ENCODE measurements around the gene ELP1. TPM values are rescaled to one million over a fixed set of nuclear protein-coding genes. Genes with fewer than 3 reads are reported as not detected.

The ELP1 gene
- total RNA-seq, 2 donors from 2014 or later, result 11.8 to 21.6 TPM

- no peaks in the 10 kb centered on the region for H3K27me3 ChIP-seq
- no peak overlapping the region for H3K4me3 ChIP-seq
- intact Hi-C loops (cut with DNase I), result no loop called here
- no peak overlapping the region for H3K27ac ChIP-seq
- H3K4me1 ChIP-seq, result no peaks in the 10 kb centered on the region
- no peaks in the 10 kb centered on the region for H3K9me3 ChIP-seq
- H3K9ac ChIP-seq (ENCODE audit: low read depth in 2 of 2, low read length in 2 of 2), result no peak overlapping the region
- TF ChIP-seq CTCF (IDR thresholded peaks at IDR 0.05), result no peak
- DNase-seq, result no peak
- no peaks in the 10 kb centered on the region for H3K36me3 ChIP-seq
Measured at GRCh38 chr9:108864446-108864845, 69.5 kb downstream of the ELP1 start.

- intact Hi-C loops (cut with DNase I), result no loop called here
- DNase-seq, result no peak
- Histone ChIP-seq H3K9me3 (no peaks in the 10 kb centered on the region), H3K27me3 (no peaks in the 10 kb centered on the region), H3K4me3 (no peak overlapping the region), H3K9ac (ENCODE audit: low read depth in 2 of 2, low read length in 2 of 2) (no peak overlapping the region), H3K4me1 (no peaks in the 10 kb centered on the region), H3K27ac (no peak overlapping the region), H3K36me3 (no peaks in the 10 kb centered on the region)
- no peak for TF ChIP-seq CTCF (IDR thresholded peaks at IDR 0.05)
Measured at GRCh38 chr9:108863891-108864290, 70.0 kb downstream of the ELP1 start.

- no peak within 1 kb of the TSS for H3K27ac ChIP-seq
- intact Hi-C loops (cut with DNase I), result no loop called here
Measured at GRCh38 chr9:108861997-108862396, 71.9 kb downstream of the ELP1 start, which contains the start of gene ACTL7A. Gene ACTL7A, plus strand, starts transcription at chr9:108862266. Its CDS starts 57 bp downstream, at chr9:108862323.

GRCh38 chr9:108861464-108861863 lies 72.5 kb downstream of the ELP1 start:
- H3K27me3 ChIP-seq, result no peaks in the 10 kb centered on the region
- H3K27ac ChIP-seq, result no peak overlapping the region
- no peak overlapping the region for H3K4me3 ChIP-seq
- no peak for TF ChIP-seq CTCF (IDR thresholded peaks at IDR 0.05)
- DNase-seq, result no peak
- intact Hi-C loops (cut with DNase I), result no loop called here
- no peaks in the 10 kb centered on the region for H3K4me1 ChIP-seq
- no peaks in the 10 kb centered on the region for H3K36me3 ChIP-seq
- H3K9ac ChIP-seq (ENCODE audit: low read depth in 2 of 2, low read length in 2 of 2), result no peak overlapping the region
- H3K9me3 ChIP-seq, result no peaks in the 10 kb centered on the region

More at GRCh38 chr9:108861997-108862396, 71.9 kb downstream of the ELP1 start, which contains the start of gene ACTL7A:
- no peaks in the 10 kb centered on the region for H3K9me3 ChIP-seq
- H3K4me1 ChIP-seq, result no peaks in the 10 kb centered on the region
- no peak for TF ChIP-seq CTCF (IDR thresholded peaks at IDR 0.05)
- no peak within 1 kb of the TSS for H3K4me3 ChIP-seq
- no peaks in the 10 kb centered on the region for H3K27me3 ChIP-seq
- no peak for DNase-seq
- no peaks in the 10 kb centered on the region for H3K36me3 ChIP-seq
- H3K9ac ChIP-seq (ENCODE audit: low read depth in 2 of 2, low read length in 2 of 2), result no peak within 1 kb of the TSS

- TF ChIP-seq CTCF (IDR thresholded peaks at IDR 0.05), result no peak
- H3K4me1 ChIP-seq, result no peaks in the 10 kb centered on the region
- no peak for DNase-seq
Measured at GRCh38 chr9:108860764-108861163, 73.2 kb downstream of the ELP1 start.

More at GRCh38 chr9:108860764-108861163, 73.2 kb downstream of the ELP1 start:
- Histone ChIP-seq H3K4me3 (no peak overlapping the region), H3K27ac (no peak overlapping the region), H3K9ac (ENCODE audit: low read depth in 2 of 2, low read length in 2 of 2) (no peak overlapping the region), H3K36me3 (no peaks in the 10 kb centered on the region), H3K27me3 (no peaks in the 10 kb centered on the region), H3K9me3 (no peaks in the 10 kb centered on the region)
- intact Hi-C loops (cut with DNase I), result no loop called here

Measured in colonic mucosa (tissue), 4 donors.